ENCODE data around the gene KDM4F. TPM values are rescaled to one million over a fixed set of nuclear protein-coding genes. Genes with fewer than 3 reads are reported as not detected.
"Not testable (repeated sequence)": the region's sequence is repeated elsewhere in the genome, so short reads cannot be mapped to it uniquely, and the experiment has no call there.

KDM4F gene
- polyA plus RNA-seq, 2 of the 4 experiments (the other 2 are of a cell fraction): not detected

- H3K27ac ChIP-seq; POLR2A ChIA-PET; H3K9me3 ChIP-seq; DNase-seq (ENCODE audit: low read depth in 1 of 2, low spot score in 1 of 2); H3K4me2 ChIP-seq; H3K4me3 ChIP-seq; FAIRE-seq; CTCF ChIA-PET; H3K4me1 ChIP-seq: not testable (repeated sequence)
- ATAC-seq: peak in 1 of 2 experiments; percentile 62; a peak in 2 of 6 replicates
- 87% methylated on average over 43 of the region's 71 CpGs for WGBS (ENCODE audit: missing lambda C conversion rate)
Measured at GRCh38 chr11:95037356-95038035, 11.7 kb upstream of the KDM4F start.

DNA sequence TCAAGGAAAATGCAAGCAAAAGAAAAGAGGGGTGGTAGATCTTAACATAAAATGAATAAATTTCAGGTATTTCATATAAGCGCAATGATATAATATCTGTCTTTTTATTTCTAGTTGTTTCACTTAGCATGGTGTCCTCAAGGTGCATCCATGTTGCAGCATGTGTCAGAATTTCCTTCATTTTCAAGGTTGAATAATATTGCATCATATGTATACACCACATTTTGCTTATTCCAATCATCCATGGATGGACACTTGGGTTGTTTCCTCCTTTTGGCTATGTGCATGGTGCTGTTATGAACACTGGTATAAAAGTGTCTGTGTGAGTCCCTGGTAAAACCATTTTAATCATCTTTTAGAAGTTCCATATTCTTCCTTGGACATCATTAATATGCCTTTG, 7.0 kb upstream of the KDM4F start:
- Histone ChIP-seq H3K9me3 (no peaks in the 10 kb centered on the region), H3K27ac (no peak overlapping the region), H3K4me3 (no peak overlapping the region), H3K4me1 (no peaks in the 10 kb centered on the region), H3K4me2 (no peak overlapping the region)
- ATAC-seq: no peak
- no peak for DNase-seq (ENCODE audit: low read depth in 1 of 2, low spot score in 1 of 2)
- TF ChIP-seq JUNB (IDR thresholded peaks at IDR 0.05): no peak
- no peak for TF ChIP-seq ZSCAN20 (CRISPR knock-in tag; IDR thresholded peaks at IDR 0.05)
- TF ChIP-seq ATOH8 (CRISPR knock-in tag; IDR thresholded peaks at IDR 0.05; ENCODE audit: low read depth): no peak
- TF ChIP-seq, protein P1, sequence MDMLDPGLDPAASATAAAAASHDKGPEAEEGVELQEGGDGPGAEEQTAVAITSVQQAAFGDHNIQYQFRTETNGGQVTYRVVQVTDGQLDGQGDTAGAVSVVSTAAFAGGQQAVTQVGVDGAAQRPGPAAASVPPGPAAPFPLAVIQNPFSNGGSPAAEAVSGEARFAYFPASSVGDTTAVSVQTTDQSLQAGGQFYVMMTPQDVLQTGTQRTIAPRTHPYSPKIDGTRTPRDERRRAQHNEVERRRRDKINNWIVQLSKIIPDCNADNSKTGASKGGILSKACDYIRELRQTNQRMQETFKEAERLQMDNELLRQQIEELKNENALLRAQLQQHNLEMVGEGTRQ (IDR thresholded peaks at IDR 0.05): no peak
- TF ChIP-seq GATA3 (IDR thresholded peaks at IDR 0.05; ENCODE audit: borderline replicate concordance): no peak
- TF ChIP-seq REST (IDR thresholded peaks at IDR 0.05): no peak
- TF ChIP-seq, protein P2, sequence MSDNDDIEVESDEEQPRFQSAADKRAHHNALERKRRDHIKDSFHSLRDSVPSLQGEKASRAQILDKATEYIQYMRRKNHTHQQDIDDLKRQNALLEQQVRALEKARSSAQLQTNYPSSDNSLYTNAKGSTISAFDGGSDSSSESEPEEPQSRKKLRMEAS (IDR thresholded peaks at IDR 0.05): no peak
- TF ChIP-seq POLR2AphosphoS2 (conservative IDR thresholded peaks at IDR 0.05; ENCODE audit: low read length): no peak
- no peak for TF ChIP-seq MYC (IDR thresholded peaks at IDR 0.05; ENCODE audit: borderline replicate concordance, low read length)
- no peak for TF ChIP-seq RARB (CRISPR knock-in tag; IDR thresholded peaks at IDR 0.05)
- no peak for FAIRE-seq
- 83% methylated on average over 1 of the region's 1 CpG for WGBS (ENCODE audit: missing lambda C conversion rate)
- CTCF ChIA-PET: no interaction called here
- POLR2A ChIA-PET: no interaction called here

DNA sequence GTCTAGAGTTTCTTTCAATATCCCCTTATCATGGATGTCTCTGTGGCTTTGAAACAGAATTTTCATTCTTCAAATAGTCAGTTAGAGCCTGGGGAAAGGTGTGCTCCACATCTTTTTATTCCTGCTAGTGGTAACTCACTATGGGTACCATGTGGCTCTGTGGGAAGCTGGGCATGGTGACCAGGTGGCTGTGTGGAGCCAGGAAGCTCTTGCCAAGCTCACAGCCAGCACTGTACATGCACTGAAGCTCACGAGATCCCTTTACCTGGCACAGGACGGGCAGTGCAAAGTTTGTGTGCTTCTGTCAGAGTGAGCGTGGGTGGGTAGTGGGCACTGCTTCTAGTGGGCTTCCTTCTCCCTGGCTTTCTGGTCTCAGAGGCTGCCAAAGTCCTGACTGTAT, 6.3 kb upstream of the KDM4F start:
- FAIRE-seq (no peak), ATAC-seq (no peak), DNase-seq (ENCODE audit: low read depth in 1 of 2, low spot score in 1 of 2) (no peak)
- Histone ChIP-seq H3K4me2 (no peak overlapping the region), H3K4me1 (no peaks in the 10 kb centered on the region), H3K27ac (no peak overlapping the region), H3K9me3 (no peaks in the 10 kb centered on the region), H3K4me3 (no peak overlapping the region)
- WGBS (ENCODE audit: missing lambda C conversion rate): 0% methylated on average over 1 of the region's 3 CpGs
- POLR2A ChIA-PET: no interaction called here
- CTCF ChIA-PET: interaction anchor here (0.6 to 1.0 kb wide), 2 partner anchors 1274 to 1357 kb away, joined by 3 read pairs; no protein-coding TSS in a partner anchor
- TF ChIP-seq HOXB5 (CRISPR knock-in tag; IDR thresholded peaks at IDR 0.05): no peak
- TF ChIP-seq FOSL2 (IDR thresholded peaks at IDR 0.05): no peak
- no peak for TF ChIP-seq FOSL2 (CRISPR knock-in tag; IDR thresholded peaks at IDR 0.05)
- TF ChIP-seq, protein P3, sequence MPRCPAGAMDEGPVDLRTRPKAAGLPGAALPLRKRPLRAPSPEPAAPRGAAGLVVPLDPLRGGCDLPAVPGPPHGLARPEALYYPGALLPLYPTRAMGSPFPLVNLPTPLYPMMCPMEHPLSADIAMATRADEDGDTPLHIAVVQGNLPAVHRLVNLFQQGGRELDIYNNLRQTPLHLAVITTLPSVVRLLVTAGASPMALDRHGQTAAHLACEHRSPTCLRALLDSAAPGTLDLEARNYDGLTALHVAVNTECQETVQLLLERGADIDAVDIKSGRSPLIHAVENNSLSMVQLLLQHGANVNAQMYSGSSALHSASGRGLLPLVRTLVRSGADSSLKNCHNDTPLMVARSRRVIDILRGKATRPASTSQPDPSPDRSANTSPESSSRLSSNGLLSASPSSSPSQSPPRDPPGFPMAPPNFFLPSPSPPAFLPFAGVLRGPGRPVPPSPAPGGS (IDR thresholded peaks at IDR 0.05): no peak
- TF ChIP-seq, protein P4, sequence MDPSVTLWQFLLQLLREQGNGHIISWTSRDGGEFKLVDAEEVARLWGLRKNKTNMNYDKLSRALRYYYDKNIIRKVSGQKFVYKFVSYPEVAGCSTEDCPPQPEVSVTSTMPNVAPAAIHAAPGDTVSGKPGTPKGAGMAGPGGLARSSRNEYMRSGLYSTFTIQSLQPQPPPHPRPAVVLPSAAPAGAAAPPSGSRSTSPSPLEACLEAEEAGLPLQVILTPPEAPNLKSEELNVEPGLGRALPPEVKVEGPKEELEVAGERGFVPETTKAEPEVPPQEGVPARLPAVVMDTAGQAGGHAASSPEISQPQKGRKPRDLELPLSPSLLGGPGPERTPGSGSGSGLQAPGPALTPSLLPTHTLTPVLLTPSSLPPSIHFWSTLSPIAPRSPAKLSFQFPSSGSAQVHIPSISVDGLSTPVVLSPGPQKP (IDR thresholded peaks at IDR 0.05; ENCODE audit: low read depth, low read length): no peak
- TF ChIP-seq ATOH8 (CRISPR knock-in tag; IDR thresholded peaks at IDR 0.05; ENCODE audit: low read depth): no peak
- TF ChIP-seq ZNF302 (CRISPR knock-in tag; IDR thresholded peaks at IDR 0.05): no peak
- TF ChIP-seq HOXA7 (CRISPR knock-in tag; IDR thresholded peaks at IDR 0.05): no peak
- no peak for TF ChIP-seq MYC (IDR thresholded peaks at IDR 0.05; ENCODE audit: borderline replicate concordance, low read length)
- no peak for TF ChIP-seq MAZ (IDR thresholded peaks at IDR 0.05; ENCODE audit: borderline replicate concordance, low read depth, low read length)

Data from A549 (cell line).